HepG2 (cell line): ENCODE data around the gene SLC35F1. TPM values are rescaled to one million over a fixed set of nuclear protein-coding genes. Genes with fewer than 3 reads are reported as not detected.

Experiments used
- ATAC-seq: fragments of 200-7000 bp; cut with Tn5 transposase; 3 replicates; pipeline ENCODE4 v1.9.1; 2020; ENCODE audit warnings: mild to moderate bottlenecking, moderate library complexity
- BruUV-seq: library from RNA; stranded (reverse); fragments of 400-500 nt; replicated peaks from 2 replicates; lab custom pipeline; 2021; lab: Mats Ljungman, UMichigan
- CTCF ChIA-PET: fragments of 300-600 bp; formaldehyde crosslinking; extraction: SDS; loops from one replicate; lab custom pipeline; 2021; ENCODE audit warnings: low total read pairs, inconsistent platforms, low intra/inter-chr PET ratio; lab: Yijun Ruan, JAX
- POLR2A ChIA-PET: fragments of 350-600 bp; sonication (Branson Sonifier 250); formaldehyde crosslinking; loops from one replicate; lab custom pipeline; 2020; ENCODE audit warnings: antibody characterized with exemption, inconsistent platforms; lab: Yijun Ruan, JAX
- DNase-seq: peaks from one replicate; pipeline ENCODE4 v3.0.0-alpha.2; 2015; ENCODE audit warnings: low spot score
- FAIRE-seq: peaks from 3 replicates; lab custom pipeline; 2011; peaks lifted over from hg19 to GRCh38; lab: Jason Lieb, UNC
- H2AFZ ChIP-seq: one replicate; pipeline ENCODE4 v1.6.1; 2011; ENCODE audit warnings: low read length, inconsistent platforms
- H3K27ac ChIP-seq: fragments of 300-600 bp; 3 replicates; pipeline ENCODE4 v1.8.0; 2011; ENCODE audit warnings: mixed run types, mild to moderate bottlenecking, mixed read lengths, low read length, inconsistent platforms; ENCODE audit not compliant: insufficient read depth; ENCODE audit errors: extremely low read length
- H3K27me3 ChIP-seq, 2 experiments: fragments of 200-600 bp in 1 of 2; 2 replicates in 1 of 2; 3 replicates in 1 of 2; pipeline versions ENCODE4 v1.6.0 to v1.8.0; 2011; ENCODE audit warnings: low read length in 2 of 2, mild to moderate bottlenecking in 2 of 2, moderate library complexity in 2 of 2, inconsistent platforms in 1 of 2; ENCODE audit not compliant: insufficient read depth in 2 of 2, control insufficient read depth in 1 of 2
- H3K36me3 ChIP-seq, 2 experiments: fragments of 200-600 bp in 1 of 2; replicated peaks in 1 of 2; 2 replicates in 1 of 2; 3 replicates in 1 of 2; pipeline versions ENCODE4 v1.5.1 to v1.8.0; 2011; ENCODE audit warnings: low read length in 2 of 2, inconsistent platforms in 1 of 2; ENCODE audit not compliant: insufficient read depth in 2 of 2, control insufficient read depth in 1 of 2
- H3K4me1 ChIP-seq: 2 replicates; pipeline ENCODE4 v1.5.1; 2012; ENCODE audit warnings: low read length, inconsistent platforms; ENCODE audit not compliant: insufficient read depth
- H3K4me2 ChIP-seq: 2 replicates; pipeline ENCODE4 v1.6.0; 2011; ENCODE audit warnings: low read depth, low read length, inconsistent platforms
- H3K4me3 ChIP-seq, 3 experiments: fragments of 200-600 bp in 1 of 3; sonication (generic), shearing (Covaris generic) in 1 of 3; replicated peaks in 1 of 3; 2 replicates each; pipeline ENCODE4 v1.5.1; 2011 to 2016; ENCODE audit warnings: low read length in 3 of 3, inconsistent platforms in 2 of 3, low read depth in 2 of 3, mild to moderate bottlenecking in 2 of 3, control low read depth in 1 of 3, mixed read lengths in 1 of 3; ENCODE audit not compliant: insufficient read depth in 1 of 3
- H3K79me2 ChIP-seq: one replicate; pipeline ENCODE4 v1.6.1; 2011; ENCODE audit warnings: low read length, inconsistent platforms; ENCODE audit not compliant: insufficient read depth
- H3K9ac ChIP-seq: 2 replicates; pipeline ENCODE4 v1.6.0; 2011; ENCODE audit warnings: mild to moderate bottlenecking, low read depth, low read length, inconsistent platforms; ENCODE audit not compliant: insufficient read depth
- H3K9me3 ChIP-seq: 2 replicates; pipeline ENCODE4 v1.5.1; 2012; ENCODE audit warnings: mild to moderate bottlenecking, low read length
- H4K20me1 ChIP-seq: 2 replicates; pipeline ENCODE4 v1.6.0; 2011; ENCODE audit warnings: inconsistent platforms, mild to moderate bottlenecking, low read length, moderate library complexity; ENCODE audit not compliant: insufficient read depth
- KLF9 ChIP-seq: IDR thresholded peaks from 2 replicates; pipeline ENCODE4 v1.6.1; 2016; ENCODE audit warnings: low read depth
- NFKB2 ChIP-seq: sonication (generic); formaldehyde crosslinking; IDR thresholded peaks from 2 replicates; pipeline ENCODE4 v1.4.0; 2020; ENCODE audit warnings: missing genetic modification reagents, borderline replicate concordance
- PHB2 ChIP-seq: fragments of 450-650 bp; IDR thresholded peaks from 2 replicates; pipeline ENCODE4 v1.6.1; 2018; ENCODE audit not compliant: partially characterized antibody
- POGZ ChIP-seq: sonication (generic); formaldehyde crosslinking; IDR thresholded peaks from 2 replicates; pipeline ENCODE4 v1.4.0; 2020; ENCODE audit warnings: mild to moderate bottlenecking, missing genetic modification reagents
- RFX1 ChIP-seq: fragments of 450-650 bp; IDR thresholded peaks from 2 replicates; pipeline ENCODE4 v1.6.1; 2017
- RFX5 ChIP-seq: IDR thresholded peaks from 2 replicates; pipeline ENCODE4 v1.6.1; 2011; ENCODE audit warnings: low read depth, low read length, improper control_type of control experiment
- SRSF1 ChIP-seq: fragments of 200-400 bp; formaldehyde crosslinking; optimal IDR thresholded peaks from 2 replicates; pipeline ENCODE3; 2017; ENCODE audit warnings: mild to moderate bottlenecking, low read depth, low read length, moderate library complexity
- ZBTB7A ChIP-seq: sonication (generic); formaldehyde crosslinking; IDR thresholded peaks from 2 replicates; pipeline ENCODE4 v1.8.0; 2022; ENCODE audit warnings: mild to moderate bottlenecking, missing genetic modification reagents
- ZFP37 ChIP-seq: sonication (generic); formaldehyde crosslinking; IDR thresholded peaks from 2 replicates; pipeline ENCODE4 v1.4.0; 2020; ENCODE audit warnings: missing genetic modification reagents, borderline replicate concordance
- ZNF12 ChIP-seq: sonication (generic); formaldehyde crosslinking; IDR thresholded peaks from 2 replicates; pipeline ENCODE4 v1.5.0; 2020; ENCODE audit warnings: missing genetic modification reagents
- ZNF225 ChIP-seq: sonication (generic); formaldehyde crosslinking; IDR thresholded peaks from 2 replicates; pipeline ENCODE4 v1.4.0; 2020; ENCODE audit warnings: mild to moderate bottlenecking, missing genetic modification reagents
- ZNF773 ChIP-seq: sonication (generic); formaldehyde crosslinking; IDR thresholded peaks from 2 replicates; pipeline ENCODE4 v1.4.0; 2020; ENCODE audit warnings: missing genetic modification reagents, borderline replicate concordance
- WGBS: methylation state at CpG from one replicate; pipeline ENCODE4 v1.1.6; 2017; ENCODE audit warnings: low lambda C conversion rate; 5-methylcytosine and 5-hydroxymethylcytosine counted together
- in situ Hi-C: cut with HindIII; loops from 2 replicates; pipeline ENCODE4 v1.10.0; 2017; ENCODE audit warnings: low pct_unique_long_range_greater_than_20kb; ENCODE audit not compliant: extremely low pct_ligation_motif_present
- intact Hi-C: fragments of 100-400 bp; cut with micrococcal nuclease; formaldehyde crosslinking; loops from one replicate; pipeline ENCODE4 v1.10.0; 2022; ENCODE audit not compliant: unreplicated experiment
- polyA plus RNA-seq, 8 experiments: library from polyadenylated mRNA; depleted of rRNA in 3 of 8; stranded (reverse) in 7 of 8; unstranded in 1 of 8; fragments of >200 nt; fragmentation: Illumina TruSeq in 4 of 8; extraction: Trizol in 4 of 8; gene quantifications; 2 replicates each; pipeline versions ENCODE4 v1.2.1 to v1.2.3, GENCODE V29; 2011 to 2016; ENCODE audit warnings: low read depth in 4 of 8, missing spikeins in 1 of 8, mixed read lengths in 1 of 8; ENCODE audit not compliant: insufficient read depth in 1 of 8
- total RNA-seq, 5 experiments: library from RNA; depleted of rRNA; stranded (reverse); fragments of >200 nt; fragmentation: Illumina TruSeq; extraction: Trizol; gene quantifications; 2 replicates each; pipeline ENCODE4 v1.2.3, GENCODE V29; 2016; ENCODE audit warnings: low read depth in 1 of 5
- TF ChIP-seq, protein P1 (sequence below): sonication (generic); formaldehyde crosslinking; IDR thresholded peaks from 2 replicates; pipeline ENCODE4 v1.4.0; 2020; ENCODE audit warnings: mild to moderate bottlenecking, missing genetic modification reagents
- TF ChIP-seq, protein P2 (sequence below): sonication (generic); formaldehyde crosslinking; IDR thresholded peaks from 2 replicates; pipeline ENCODE4 v1.4.0; 2020; ENCODE audit warnings: mild to moderate bottlenecking, missing genetic modification reagents, borderline replicate concordance
- TF ChIP-seq, protein P3 (sequence below): sonication (generic); formaldehyde crosslinking; IDR thresholded peaks from 2 replicates; pipeline ENCODE4 v1.8.1; 2023; ENCODE audit warnings: missing genetic modification reagents, inconsistent platforms, borderline replicate concordance

SLC35F1 gene
- total and polyA plus RNA-seq, 2 of the 13 experiments (the other 11 are each of a cell fraction or from before 2014, with no cell fraction given) = 0.01 TPM; not detected in 1

DNA sequence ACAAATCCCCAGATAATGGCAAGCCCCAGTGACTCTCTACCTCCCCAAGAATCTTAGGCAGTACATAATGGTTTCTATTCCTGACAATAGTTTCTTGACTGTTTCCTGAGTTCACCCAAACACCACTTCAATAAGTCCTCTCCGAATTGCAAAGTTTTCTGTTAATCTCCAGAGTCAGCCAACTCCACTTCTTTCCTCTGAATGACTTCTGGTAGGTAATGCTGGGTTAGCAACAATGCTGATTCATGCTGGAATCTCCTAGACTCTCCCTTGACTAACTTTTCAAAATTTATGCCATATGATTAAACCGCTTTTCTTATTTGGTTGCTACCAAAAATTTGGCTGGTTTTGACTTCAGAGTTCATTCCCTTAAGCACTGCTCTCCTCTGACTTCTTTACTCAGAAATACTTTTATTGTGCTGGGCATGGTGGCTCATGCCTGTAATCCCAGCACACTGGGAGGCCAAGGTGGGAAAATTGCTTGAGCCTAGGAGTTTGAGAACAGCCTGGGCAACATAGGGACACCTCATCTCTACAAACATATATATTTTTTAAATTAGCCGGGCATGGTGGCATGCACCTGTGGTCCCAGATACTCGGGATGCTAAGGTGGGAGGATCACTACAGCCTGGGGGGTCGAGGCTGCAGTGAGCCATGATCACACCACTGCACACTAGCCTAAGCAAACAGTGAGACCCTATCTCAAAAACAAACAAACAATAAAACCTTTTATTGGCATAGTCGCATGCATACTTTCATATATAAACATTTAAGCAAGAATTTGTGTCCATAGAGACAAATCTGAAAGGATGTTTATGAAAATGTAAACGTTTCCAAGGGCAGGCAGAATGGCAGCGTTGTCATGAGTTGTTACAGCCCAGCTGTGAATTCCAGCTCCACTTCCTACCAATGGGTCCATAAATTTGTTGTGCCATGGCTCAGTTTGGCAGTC is 391.7 kb downstream of the SLC35F1 start:
- Histone ChIP-seq H2AFZ (no peak overlapping the region), H3K9me3 (no peaks in the 10 kb centered on the region), H3K4me2 (no peak overlapping the region), H3K79me2 (no peaks in the 10 kb centered on the region), H3K36me3 (no peaks in the 10 kb centered on the region), H4K20me1 (no peaks in the 10 kb centered on the region), H3K27ac (no peak overlapping the region), H3K4me3 (no peak overlapping the region), H3K9ac (no peak overlapping the region), H3K4me1 (no peaks in the 10 kb centered on the region), H3K27me3 (no peaks in the 10 kb centered on the region)
- in situ Hi-C loops = no loop called here
- ATAC-seq (no peak), DNase-seq (no peak), FAIRE-seq (no peak)
- no TSS peak for BruUV-seq
- POLR2A ChIA-PET = no interaction called here
- CTCF ChIA-PET = no interaction called here
- TF ChIP-seq POGZ = no peak
- TF ChIP-seq RFX5 = no peak
- no peak for TF ChIP-seq SRSF1
- TF ChIP-seq NFKB2 (CRISPR knock-in tag) = no peak
- no peak for TF ChIP-seq RFX1
- TF ChIP-seq ZFP37 = no peak
- TF ChIP-seq, protein P1, sequence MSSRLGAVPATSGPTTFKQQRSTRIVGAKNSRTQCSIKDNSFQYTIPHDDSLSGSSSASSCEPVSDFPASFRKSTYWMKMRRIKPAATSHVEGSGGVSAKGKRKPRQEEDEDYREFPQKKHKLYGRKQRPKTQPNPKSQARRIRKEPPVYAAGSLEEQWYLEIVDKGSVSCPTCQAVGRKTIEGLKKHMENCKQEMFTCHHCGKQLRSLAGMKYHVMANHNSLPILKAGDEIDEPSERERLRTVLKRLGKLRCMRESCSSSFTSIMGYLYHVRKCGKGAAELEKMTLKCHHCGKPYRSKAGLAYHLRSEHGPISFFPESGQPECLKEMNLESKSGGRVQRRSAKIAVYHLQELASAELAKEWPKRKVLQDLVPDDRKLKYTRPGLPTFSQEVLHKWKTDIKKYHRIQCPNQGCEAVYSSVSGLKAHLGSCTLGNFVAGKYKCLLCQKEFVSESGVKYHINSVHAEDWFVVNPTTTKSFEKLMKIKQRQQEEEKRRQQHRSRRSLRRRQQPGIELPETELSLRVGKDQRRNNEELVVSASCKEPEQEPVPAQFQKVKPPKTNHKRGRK (CRISPR knock-in tag) = no peak
- TF ChIP-seq, protein P2, sequence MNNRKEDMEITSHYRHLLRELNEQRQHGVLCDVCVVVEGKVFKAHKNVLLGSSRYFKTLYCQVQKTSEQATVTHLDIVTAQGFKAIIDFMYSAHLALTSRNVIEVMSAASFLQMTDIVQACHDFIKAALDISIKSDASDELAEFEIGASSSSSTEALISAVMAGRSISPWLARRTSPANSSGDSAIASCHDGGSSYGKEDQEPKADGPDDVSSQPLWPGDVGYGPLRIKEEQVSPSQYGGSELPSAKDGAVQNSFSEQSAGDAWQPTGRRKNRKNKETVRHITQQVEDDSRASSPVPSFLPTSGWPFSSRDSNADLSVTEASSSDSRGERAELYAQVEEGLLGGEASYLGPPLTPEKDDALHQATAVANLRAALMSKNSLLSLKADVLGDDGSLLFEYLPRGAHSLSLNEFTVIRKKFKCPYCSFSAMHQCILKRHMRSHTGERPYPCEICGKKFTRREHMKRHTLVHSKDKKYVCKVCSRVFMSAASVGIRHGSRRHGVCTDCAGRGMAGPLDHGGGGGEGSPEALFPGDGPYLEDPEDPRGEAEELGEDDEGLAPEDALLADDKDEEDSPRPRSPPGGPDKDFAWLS (CRISPR knock-in tag) = no peak
- TF ChIP-seq, protein P3, sequence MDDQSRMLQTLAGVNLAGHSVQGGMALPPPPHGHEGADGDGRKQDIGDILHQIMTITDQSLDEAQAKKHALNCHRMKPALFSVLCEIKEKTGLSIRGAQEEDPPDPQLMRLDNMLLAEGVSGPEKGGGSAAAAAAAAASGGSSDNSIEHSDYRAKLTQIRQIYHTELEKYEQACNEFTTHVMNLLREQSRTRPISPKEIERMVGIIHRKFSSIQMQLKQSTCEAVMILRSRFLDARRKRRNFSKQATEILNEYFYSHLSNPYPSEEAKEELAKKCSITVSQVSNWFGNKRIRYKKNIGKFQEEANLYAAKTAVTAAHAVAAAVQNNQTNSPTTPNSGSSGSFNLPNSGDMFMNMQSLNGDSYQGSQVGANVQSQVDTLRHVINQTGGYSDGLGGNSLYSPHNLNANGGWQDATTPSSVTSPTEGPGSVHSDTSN = no peak
- TF ChIP-seq ZNF773 (CRISPR knock-in tag) = no peak
- no peak for TF ChIP-seq ZNF225 (CRISPR knock-in tag)
- no peak for TF ChIP-seq ZNF12 (CRISPR knock-in tag)
- TF ChIP-seq ZBTB7A (CRISPR knock-in tag) = no peak
- TF ChIP-seq KLF9 (CRISPR knock-in tag) = no peak
- no peak for TF ChIP-seq PHB2
- 17% methylated on average over 8 of the region's 8 CpGs for WGBS
- intact Hi-C loops = no loop called here
